GF-D8 (cell line): ENCODE measurements around the gene AHNAK.
A peak's percentile ranks its signal among the peaks of the same experiment; 100 is the strongest.

Source experiments
- DNase-seq: peaks from one replicate; lab custom pipeline; 2025; lab: John Stamatoyannopoulos, UW

AHNAK gene

GRCh38 chr11:62535802-62536201 is 10.8 kb downstream of the AHNAK start:
- DNase-seq, result no peak

- no peak for DNase-seq
Measured at GRCh38 chr11:62534779-62535545, 11.6 kb downstream of the AHNAK start.

- no peak for DNase-seq
Measured at GRCh38 chr11:62532096-62532495, 14.5 kb downstream of the AHNAK start.

DNA sequence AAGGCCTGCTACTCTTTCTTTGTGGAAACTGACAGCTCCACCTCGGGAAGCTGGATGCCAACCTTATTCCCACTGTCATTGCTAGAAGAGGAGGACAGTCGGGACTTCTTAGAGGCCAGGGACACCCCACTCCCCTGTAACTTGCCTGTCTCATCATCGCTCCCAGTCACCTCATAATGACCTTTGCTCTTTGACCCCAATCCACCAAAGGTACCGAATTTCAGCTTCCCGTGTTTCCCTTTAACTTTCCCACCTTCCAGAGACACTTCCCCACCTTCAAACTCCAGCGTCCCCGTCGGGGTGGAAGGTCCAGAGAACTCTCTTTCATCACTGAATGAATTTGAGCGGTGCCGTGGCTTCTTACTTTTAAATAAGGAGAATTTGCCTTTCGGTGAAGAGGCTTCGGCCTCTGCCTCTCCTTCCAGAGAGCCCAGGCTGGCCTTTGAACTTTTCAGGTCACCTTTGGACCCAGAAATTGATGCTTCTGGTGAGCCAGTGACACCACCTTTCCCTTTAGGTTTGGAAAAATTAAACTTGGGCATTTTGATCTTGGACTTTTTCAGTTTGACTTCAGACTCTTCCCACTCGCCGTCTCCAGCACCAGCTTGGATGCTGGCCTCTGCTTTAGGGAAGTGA is 29.8 kb downstream of the AHNAK start:
- DNase-seq, result no peak

- no peak for DNase-seq
Measured at GRCh38 chr11:62514151-62514550, 32.5 kb downstream of the AHNAK start.

- DNase-seq, result no peak
Measured at GRCh38 chr11:62513626-62514025, 33.0 kb downstream of the AHNAK start.

DNA sequence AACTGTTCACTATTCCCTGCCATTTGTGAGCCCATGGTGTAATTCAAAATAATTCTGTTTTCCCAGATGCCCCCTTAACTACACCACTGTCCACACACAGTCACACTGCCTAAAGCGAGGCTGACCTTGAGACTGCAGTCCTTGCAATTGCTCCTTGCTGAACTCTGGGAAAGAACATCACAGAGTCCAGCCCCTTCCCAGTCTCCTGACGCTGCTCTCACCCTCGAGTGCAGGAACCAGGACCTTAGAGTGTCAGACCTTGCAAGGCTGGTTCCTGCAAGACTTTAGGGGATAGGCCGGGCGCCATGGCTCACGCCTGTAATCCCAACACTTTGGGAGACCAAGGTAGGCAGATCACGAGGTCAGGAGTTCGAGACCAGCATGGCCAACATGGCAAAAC is 33.6 kb downstream of the AHNAK start:
- no peak for DNase-seq

GRCh38 chr11:62508336-62509058 is 38.1 kb downstream of the AHNAK start:
- no peak for DNase-seq

DNA sequence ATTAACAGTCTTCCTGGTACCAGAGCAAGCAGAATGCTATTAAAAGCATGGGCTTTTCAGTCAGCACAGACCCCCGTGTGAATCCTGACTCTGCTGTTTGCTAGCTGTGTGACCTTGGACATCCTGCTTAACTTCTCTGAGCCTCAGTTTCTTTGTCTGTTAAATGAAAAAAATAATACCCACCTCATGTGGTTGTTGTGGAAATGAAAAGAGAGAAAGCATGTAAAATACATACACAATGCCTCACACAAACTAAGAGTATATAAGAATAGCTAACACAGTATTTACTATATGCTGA is 39.5 kb downstream of the AHNAK start:
- DNase-seq, result no peak

DNA sequence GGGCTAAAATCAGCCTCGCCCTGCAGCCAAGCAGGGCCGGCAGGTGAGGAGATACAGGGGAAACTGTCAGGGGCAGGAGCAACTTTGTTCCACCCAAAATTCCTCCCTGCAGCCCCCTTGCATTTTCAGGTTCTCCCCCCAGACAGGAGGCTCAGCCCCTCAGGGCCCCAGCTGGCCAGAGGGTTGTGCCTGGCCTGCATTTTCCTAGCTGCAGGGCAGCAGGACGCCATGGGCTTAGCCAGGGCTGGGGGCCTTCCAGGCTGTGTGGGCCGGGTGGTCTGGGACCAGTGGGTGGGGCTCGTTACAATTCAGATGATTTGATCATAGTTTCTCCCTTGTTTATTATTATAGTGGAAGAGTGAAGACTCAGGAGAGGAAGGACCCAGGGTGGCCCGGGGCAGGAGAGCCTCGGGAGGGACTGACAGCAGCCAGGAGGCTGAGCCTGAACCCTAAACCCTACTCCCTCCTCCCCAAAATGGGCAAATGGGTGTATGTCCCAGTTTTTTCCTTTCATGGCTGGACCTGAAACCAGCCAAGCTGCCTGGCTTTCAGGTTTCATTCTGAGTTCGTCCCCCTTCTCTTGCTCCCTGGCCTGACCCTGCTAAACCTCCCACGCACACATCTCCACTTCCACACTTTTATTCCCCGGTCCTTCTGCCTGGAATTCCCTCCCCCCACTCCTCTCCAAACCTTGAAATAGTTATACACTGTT is 40.0 kb downstream of the AHNAK start:
- no peak for DNase-seq

- no peak for DNase-seq
Measured at GRCh38 chr11:62505440-62506091, 41.0 kb downstream of the AHNAK start.

DNA sequence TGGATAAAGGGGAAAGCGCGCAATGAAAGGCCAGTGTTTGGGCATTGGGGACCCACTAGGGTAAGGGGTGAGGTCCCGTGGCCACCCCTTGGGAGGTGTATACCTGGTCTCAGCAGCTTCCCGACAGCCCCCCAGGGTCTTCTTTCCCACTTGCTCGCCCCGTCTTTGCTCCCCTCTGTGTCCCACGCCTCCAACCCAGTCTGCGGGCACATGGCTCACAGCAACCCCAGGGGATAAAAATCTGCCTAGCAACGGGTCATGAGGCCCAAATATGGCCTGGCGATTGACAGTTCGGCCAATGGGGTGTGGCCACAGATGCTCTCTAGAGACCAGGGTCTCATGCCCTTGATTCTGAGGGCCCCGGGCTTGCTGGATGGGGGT is 41.6 kb downstream of the AHNAK start:
- DNase-seq, result no peak

- DNase-seq, result no peak
Measured at GRCh38 chr11:62504158-62504973, 42.2 kb downstream of the AHNAK start.

- DNase-seq, result peak; percentile 37
Measured at GRCh38 chr11:62502030-62502730, 44.4 kb downstream of the AHNAK start.

DNA sequence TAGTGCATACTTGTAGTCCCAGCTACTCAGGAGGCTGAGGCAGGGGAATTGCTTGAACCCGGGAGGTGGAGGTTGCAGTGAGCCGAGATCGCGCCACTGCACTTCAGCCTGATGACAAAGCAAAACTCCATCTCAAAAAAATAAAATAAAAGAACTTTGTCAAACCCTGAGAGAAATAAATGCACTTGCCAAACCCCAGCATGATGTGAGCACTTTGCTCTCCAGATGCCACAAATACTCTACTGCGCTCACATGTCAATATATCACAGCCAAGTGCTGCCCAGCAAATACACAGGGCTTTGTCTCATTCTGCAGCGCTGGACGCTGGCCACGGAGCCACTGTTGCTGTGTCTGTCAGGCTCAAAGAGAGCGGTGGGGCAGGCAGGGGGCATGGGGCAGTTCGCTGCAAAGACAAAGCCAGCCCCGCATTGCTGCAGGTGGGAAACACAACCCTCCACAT is 45.1 kb downstream of the AHNAK start:
- no peak for DNase-seq

DNA sequence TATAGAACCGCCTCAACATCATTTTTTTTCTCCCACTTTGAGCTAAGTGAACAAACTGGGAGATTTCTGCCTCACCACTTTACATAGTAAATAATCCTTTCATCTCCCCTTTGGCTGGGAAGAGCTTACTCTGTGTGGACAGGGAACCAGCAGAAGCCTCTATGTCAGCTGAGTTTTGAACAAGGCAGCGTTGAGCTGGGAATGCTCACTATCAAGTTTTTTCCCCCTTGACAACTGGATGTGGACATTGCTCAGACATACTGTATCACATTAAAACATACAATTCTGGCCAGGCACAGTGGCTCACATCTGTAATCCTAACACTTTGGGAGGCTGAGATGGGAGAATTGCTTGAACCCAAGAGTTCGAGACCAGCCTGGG is 46.0 kb downstream of the AHNAK start:
- no peak for DNase-seq

DNA sequence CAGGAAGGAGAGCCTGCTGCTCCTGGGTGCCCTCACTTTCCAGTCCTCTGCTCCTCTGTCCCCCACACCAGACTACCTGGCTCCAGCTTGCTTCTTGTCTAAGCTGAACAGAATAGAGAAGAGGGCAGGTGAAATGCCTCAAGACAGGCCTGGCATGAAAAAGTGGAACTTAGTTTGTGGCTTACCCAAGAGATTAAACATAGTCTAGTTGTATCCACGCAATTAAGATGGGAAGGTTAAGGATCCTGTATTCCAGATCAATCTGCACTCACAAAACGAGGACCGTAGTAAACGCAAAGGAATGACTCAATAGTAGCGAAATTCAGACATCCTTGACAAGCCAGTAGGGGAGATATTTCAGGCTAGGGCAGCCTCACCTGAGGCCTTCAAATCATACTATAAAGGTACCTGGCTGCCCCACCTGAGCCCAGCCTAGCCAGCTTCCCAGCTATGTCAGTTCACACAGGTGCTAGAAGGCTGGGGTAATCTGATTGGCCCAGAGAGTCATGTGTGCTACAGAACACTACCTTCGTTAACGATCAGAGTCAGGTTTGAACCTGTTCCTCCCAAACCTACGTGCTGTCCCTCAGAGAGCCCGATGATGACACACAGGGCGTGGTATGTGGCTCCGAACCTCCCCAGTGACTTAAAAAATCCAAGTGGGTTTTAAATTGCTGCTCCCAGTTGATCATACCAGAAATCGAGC is 46.5 kb downstream of the AHNAK start:
- DNase-seq, result no peak

GRCh38 chr11:62499311-62499943 is 47.2 kb downstream of the AHNAK start:
- DNase-seq, result peak; percentile 52

DNA sequence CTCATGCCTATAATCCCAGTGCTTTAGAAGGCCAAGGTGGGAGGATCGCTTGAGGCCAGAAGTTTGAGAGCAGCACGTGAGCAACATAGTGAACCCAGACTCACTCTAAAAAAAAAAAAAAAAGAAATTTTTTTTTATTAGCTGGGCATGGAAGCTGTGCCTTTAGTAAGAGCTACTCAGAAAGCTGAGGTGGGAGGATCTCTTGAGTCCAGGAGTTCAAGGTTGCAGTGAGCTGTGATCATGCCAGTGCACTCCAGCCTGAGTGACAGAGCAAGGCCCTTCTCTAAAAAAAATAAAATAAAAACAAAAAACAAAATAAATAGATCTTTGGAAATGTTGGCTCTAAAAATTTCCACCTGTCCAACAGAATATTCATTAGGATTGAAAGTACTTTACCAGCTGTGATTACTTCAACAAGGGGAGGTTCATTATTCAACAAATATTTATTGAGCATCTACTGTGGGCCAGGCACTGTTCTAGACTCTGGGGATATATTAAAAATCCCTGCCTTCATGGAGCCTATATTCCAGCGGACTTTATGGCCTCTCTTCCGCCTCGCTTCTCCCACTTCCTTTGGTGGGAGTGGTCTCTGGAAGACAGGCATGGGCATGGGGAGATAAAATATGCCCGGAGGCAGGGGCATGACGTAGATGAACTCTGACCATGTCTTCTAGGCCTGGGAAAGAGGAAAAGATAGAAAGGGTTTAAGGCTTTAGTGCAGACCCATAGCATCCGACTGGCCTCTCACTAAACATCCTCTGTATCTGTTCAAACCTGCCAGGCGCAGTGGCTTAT is 47.9 kb downstream of the AHNAK start:
- no peak for DNase-seq
